HG02981 (cell line): Measurements from ENCODE around the gene CCDC138.

Source experiments
- ATAC-seq: cut with Tn5 transposase; IDR thresholded peaks from one replicate; pipeline ENCODE4 v1.9.1; 2021; ENCODE audit warnings: mild to moderate bottlenecking, moderate library complexity; ENCODE audit not compliant: unreplicated experiment

CCDC138 gene

GRCh38 chr2:108894766-108895165 is 108.2 kb downstream of the CCDC138 start:
- no peak for ATAC-seq

GRCh38 chr2:108895188-108895587 is 108.6 kb downstream of the CCDC138 start:
- no peak for ATAC-seq

- no peak for ATAC-seq
Observed at GRCh38 chr2:108896741-108897140, 110.2 kb downstream of the CCDC138 start.

GRCh38 chr2:108898315-108899082 is 111.9 kb downstream of the CCDC138 start:
- ATAC-seq, result no peak

GRCh38 chr2:108904680-108905079 is 118.1 kb downstream of the CCDC138 start:
- ATAC-seq, result no peak

- ATAC-seq, result no peak
Observed at GRCh38 chr2:108905176-108905575, 118.6 kb downstream of the CCDC138 start.

GRCh38 chr2:108905906-108906305 is 119.3 kb downstream of the CCDC138 start:
- ATAC-seq, result no peak

- ATAC-seq, result no peak
Observed at GRCh38 chr2:108906403-108907077, 120.0 kb downstream of the CCDC138 start.

GRCh38 chr2:108907822-108908712 is 121.5 kb downstream of the CCDC138 start:
- no peak for ATAC-seq

GRCh38 chr2:108908713-108909070 is 122.1 kb downstream of the CCDC138 start:
- no peak for ATAC-seq

GRCh38 chr2:108909275-108909823 is 122.8 kb downstream of the CCDC138 start:
- no peak for ATAC-seq

- ATAC-seq, result no peak
Observed at GRCh38 chr2:108910011-108910431, 123.5 kb downstream of the CCDC138 start.

GRCh38 chr2:108910541-108911396 is 124.2 kb downstream of the CCDC138 start:
- ATAC-seq, result no peak

- no peak for ATAC-seq
Observed at GRCh38 chr2:108911401-108911800, 124.8 kb downstream of the CCDC138 start.

GRCh38 chr2:108911807-108912628 is 125.4 kb downstream of the CCDC138 start:
- no peak for ATAC-seq

- ATAC-seq, result no peak
Observed at GRCh38 chr2:108912629-108912902, 126.0 kb downstream of the CCDC138 start.

- no peak for ATAC-seq
Observed at GRCh38 chr2:108916122-108916795, 129.7 kb downstream of the CCDC138 start.

- ATAC-seq, result no peak
Observed at GRCh38 chr2:108916796-108917421, 130.3 kb downstream of the CCDC138 start.

GRCh38 chr2:108917526-108917925 is 131.0 kb downstream of the CCDC138 start:
- ATAC-seq, result no peak
